ENCODE measurements around the gene ALDH8A1. TPM values are rescaled to one million over a fixed set of nuclear protein-coding genes. Genes with fewer than 3 reads are reported as not detected.

ALDH8A1 gene
- total RNA-seq, 1 donor from 2014 or later: 0.58 TPM

GRCh38 chr6:134992155-134992554 is 42.3 kb upstream of the ALDH8A1 start:
- peaks cover 11% of the 10 kb centered on the region for H3K36me3 Mint-ChIP-seq (ENCODE audit: low read depth)
- H3K27me3 Mint-ChIP-seq (ENCODE audit: low read depth): no peaks in the 10 kb centered on the region
- H3K27ac Mint-ChIP-seq (ENCODE audit: unreplicated experiment): no peak overlapping the region
- no peak for DNase-seq (ENCODE audit: low read depth, low spot score)
- no peaks in the 10 kb centered on the region for H3K9me3 Mint-ChIP-seq
- no peak overlapping the region for H3K4me3 Mint-ChIP-seq
- peaks cover 7% of the 10 kb centered on the region for H3K4me1 Mint-ChIP-seq
- no peak for TF ChIP-seq CTCF (conservative IDR thresholded peaks at IDR 0.05)

- peaks cover 7% of the 10 kb centered on the region for H3K36me3 Mint-ChIP-seq (ENCODE audit: low read depth)
- H3K27ac Mint-ChIP-seq (ENCODE audit: unreplicated experiment): no peak overlapping the region
- H3K9me3 Mint-ChIP-seq: no peaks in the 10 kb centered on the region
- H3K27me3 Mint-ChIP-seq (ENCODE audit: low read depth): no peaks in the 10 kb centered on the region
- no peak for DNase-seq (ENCODE audit: low read depth, low spot score)
- peaks cover 7% of the 10 kb centered on the region for H3K4me1 Mint-ChIP-seq
- no peak overlapping the region for H3K4me3 Mint-ChIP-seq
- no peak for TF ChIP-seq CTCF (conservative IDR thresholded peaks at IDR 0.05)
These were observed 40.4 kb upstream of the ALDH8A1 start for GRCh38 chr6:134990262-134990661.

- Mint-ChIP-seq H3K9me3 (no peaks in the 10 kb centered on the region), H3K4me1 (peaks cover 7% of the 10 kb centered on the region), H3K36me3 (ENCODE audit: low read depth) (peaks cover 18% of the 10 kb centered on the region), H3K4me3 (no peak overlapping the region), H3K27ac (ENCODE audit: unreplicated experiment) (no peak overlapping the region), H3K27me3 (ENCODE audit: low read depth) (no peaks in the 10 kb centered on the region)
- no peak for TF ChIP-seq CTCF (conservative IDR thresholded peaks at IDR 0.05)
- no peak for DNase-seq (ENCODE audit: low read depth, low spot score)
These were observed 34.9 kb upstream of the ALDH8A1 start for GRCh38 chr6:134984821-134985220.

- no peak for DNase-seq (ENCODE audit: low read depth, low spot score)
- H3K4me1 Mint-ChIP-seq: no peaks in the 10 kb centered on the region
- H3K36me3 Mint-ChIP-seq (ENCODE audit: low read depth): peaks cover 18% of the 10 kb centered on the region
- no peaks in the 10 kb centered on the region for H3K9me3 Mint-ChIP-seq
- no peaks in the 10 kb centered on the region for H3K27me3 Mint-ChIP-seq (ENCODE audit: low read depth)
- H3K4me3 Mint-ChIP-seq: no peak overlapping the region
- no peak for TF ChIP-seq CTCF (conservative IDR thresholded peaks at IDR 0.05)
- H3K27ac Mint-ChIP-seq (ENCODE audit: unreplicated experiment): no peak overlapping the region
These were observed 33.9 kb upstream of the ALDH8A1 start for GRCh38 chr6:134983823-134984222.

GRCh38 chr6:134982161-134982560 is 32.3 kb upstream of the ALDH8A1 start:
- peaks cover 14% of the 10 kb centered on the region for H3K36me3 Mint-ChIP-seq (ENCODE audit: low read depth)
- H3K27ac Mint-ChIP-seq (ENCODE audit: unreplicated experiment): no peak overlapping the region
- no peak for TF ChIP-seq CTCF (conservative IDR thresholded peaks at IDR 0.05)
- no peaks in the 10 kb centered on the region for H3K27me3 Mint-ChIP-seq (ENCODE audit: low read depth)
- DNase-seq (ENCODE audit: low read depth, low spot score): no peak
- no peak overlapping the region for H3K4me3 Mint-ChIP-seq
- no peaks in the 10 kb centered on the region for H3K4me1 Mint-ChIP-seq
- no peaks in the 10 kb centered on the region for H3K9me3 Mint-ChIP-seq

- Mint-ChIP-seq H3K27ac (ENCODE audit: unreplicated experiment) (no peak overlapping the region), H3K4me1 (no peaks in the 10 kb centered on the region), H3K9me3 (peaks cover 6% of the 10 kb centered on the region), H3K36me3 (ENCODE audit: low read depth) (peaks cover 22% of the 10 kb centered on the region), H3K4me3 (no peak overlapping the region), H3K27me3 (ENCODE audit: low read depth) (no peaks in the 10 kb centered on the region)
- TF ChIP-seq CTCF (conservative IDR thresholded peaks at IDR 0.05): no peak
- DNase-seq (ENCODE audit: low read depth, low spot score): no peak
These were observed 30.9 kb upstream of the ALDH8A1 start for GRCh38 chr6:134980846-134981245.
